Dendritic cell treated with granulocyte-macrophage colony-stimulating factor and Interleukin-4, amounts not matched to agents 40 ng/mL and 50 ng/mL, for 4 days (primary cell): ENCODE data around the gene OR1A1.
"Not testable (repeated sequence)": the region's sequence is repeated elsewhere in the genome, so short reads cannot be mapped to it uniquely, and the experiment has no call there.

Source experiments
- H3K27ac Mint-ChIP-seq: one replicate; pipeline ENCODE4 v1.8.0; 2022; ENCODE audit warnings: mild to moderate bottlenecking, mixed read lengths
- H3K27me3 Mint-ChIP-seq: one replicate; pipeline ENCODE4 v1.8.0; 2022; ENCODE audit warnings: mild to moderate bottlenecking, mixed read lengths
- H3K36me3 Mint-ChIP-seq: one replicate; pipeline ENCODE4 v1.8.0; 2022; ENCODE audit warnings: low read depth, mixed read lengths
- H3K4me1 Mint-ChIP-seq: one replicate; pipeline ENCODE4 v1.8.0; 2022; ENCODE audit warnings: low read depth, mixed read lengths
- H3K4me3 Mint-ChIP-seq: one replicate; pipeline ENCODE4 v1.8.0; 2022; ENCODE audit warnings: mild to moderate bottlenecking, moderate library complexity, mixed read lengths
- H3K9me3 Mint-ChIP-seq: one replicate; pipeline ENCODE4 v1.8.0; 2022; ENCODE audit warnings: mixed read lengths
- intact Hi-C: fragments of 100-400 bp; cut with micrococcal nuclease; formaldehyde crosslinking; loops from one replicate; pipeline ENCODE4 v1.15.0; 2022

OR1A1 gene

DNA sequence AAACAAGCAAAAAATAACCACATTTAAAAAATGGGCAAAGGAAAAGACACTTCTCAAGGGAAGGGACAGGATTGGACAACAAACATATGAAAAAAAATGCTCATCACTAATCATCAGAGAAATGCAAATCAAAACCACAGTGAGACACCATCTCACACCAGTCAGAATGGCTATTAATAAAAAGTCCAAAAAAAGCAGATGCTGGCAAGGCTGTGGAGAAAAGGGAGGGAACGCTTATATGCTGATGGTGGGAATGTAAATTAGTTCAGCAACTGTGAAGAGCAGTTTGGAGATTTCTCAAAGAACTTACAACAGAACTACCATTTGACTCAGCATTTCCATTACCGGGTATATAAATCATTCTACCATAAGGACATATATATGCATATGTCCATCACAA is 41.5 kb downstream of the OR1A1 start:
- H3K36me3 Mint-ChIP-seq, H3K4me1 Mint-ChIP-seq, H3K4me3 Mint-ChIP-seq, H3K27ac Mint-ChIP-seq, intact Hi-C loops, H3K27me3 Mint-ChIP-seq, H3K9me3 Mint-ChIP-seq: not testable (repeated sequence)

- H3K27me3 Mint-ChIP-seq, result peaks cover 25% of the 10 kb centered on the region
- no peaks in the 10 kb centered on the region for H3K4me1 Mint-ChIP-seq
- intact Hi-C loops, result no loop called here
- H3K36me3 Mint-ChIP-seq, result no peaks in the 10 kb centered on the region
- no peaks in the 10 kb centered on the region for H3K9me3 Mint-ChIP-seq
- H3K4me3 Mint-ChIP-seq, result no peak overlapping the region
- H3K27ac Mint-ChIP-seq, result no peak overlapping the region
These were observed 49.1 kb downstream of the OR1A1 start for GRCh38 chr17:3256575-3256974.

- H3K4me1 Mint-ChIP-seq, result no peaks in the 10 kb centered on the region
- H3K9me3 Mint-ChIP-seq, result no peaks in the 10 kb centered on the region
- H3K27ac Mint-ChIP-seq, result no peak overlapping the region
- intact Hi-C loops, result no loop called here
- peaks cover 26% of the 10 kb centered on the region for H3K27me3 Mint-ChIP-seq
- no peak overlapping the region for H3K4me3 Mint-ChIP-seq
- no peaks in the 10 kb centered on the region for H3K36me3 Mint-ChIP-seq
These were observed 52.7 kb downstream of the OR1A1 start for GRCh38 chr17:3260163-3260562.

DNA sequence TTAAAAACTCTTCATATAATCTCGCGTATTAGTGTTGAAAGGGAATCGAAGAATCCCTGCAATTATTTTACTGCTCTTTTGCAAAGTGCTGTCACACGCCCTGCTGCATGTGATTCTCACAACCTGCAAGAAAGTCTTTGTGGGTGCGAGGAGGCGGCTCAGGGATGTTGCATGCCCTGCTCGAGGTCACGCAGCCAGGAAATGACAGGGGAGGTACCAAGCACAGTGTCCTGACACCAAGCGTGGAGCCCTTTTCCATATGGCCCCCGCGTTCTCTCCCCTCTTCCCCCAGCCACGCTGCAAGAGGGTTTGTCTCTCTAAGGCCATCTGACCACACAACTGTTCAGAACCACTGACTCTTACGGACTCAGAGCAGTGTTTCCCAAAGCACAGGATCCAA is 53.1 kb downstream of the OR1A1 start:
- no peak overlapping the region for H3K27ac Mint-ChIP-seq
- H3K9me3 Mint-ChIP-seq, result peaks cover 1% of the 10 kb centered on the region
- no peaks in the 10 kb centered on the region for H3K36me3 Mint-ChIP-seq
- H3K4me1 Mint-ChIP-seq, result no peaks in the 10 kb centered on the region
- H3K4me3 Mint-ChIP-seq, result no peak overlapping the region
- intact Hi-C loops, result no loop called here
- H3K27me3 Mint-ChIP-seq, result peaks cover 27% of the 10 kb centered on the region
